Fibroblast of skin of right biceps (primary cell): ENCODE results near the gene NAPB.
"Not testable (repeated sequence)": the region's sequence is repeated elsewhere in the genome, so short reads cannot be mapped to it uniquely, and the experiment has no call there.

Experiments
- DNase-seq: peaks from one replicate; pipeline ENCODE4 v3.0.0-alpha.2; 2013

The NAPB gene

GRCh38 chr20:23420943-23421931 is at the start of gene NAPB:
NAPB (minus strand) TSS chr20:23421488; CDS start chr20:23421402, 86 bp downstream.
- DNase-seq = peak; percentile 91

GRCh38 chr20:23466961-23467360 is 45.7 kb upstream of the NAPB start:
- not testable (repeated sequence) for DNase-seq

GRCh38 chr20:23461180-23461579 is 39.9 kb upstream of the NAPB start:
- peak; percentile 12 for DNase-seq

GRCh38 chr20:23459461-23460150 is 38.3 kb upstream of the NAPB start:
- no peak for DNase-seq

GRCh38 chr20:23456873-23457272 is 35.6 kb upstream of the NAPB start:
- DNase-seq = no peak

- no peak for DNase-seq
Observed at GRCh38 chr20:23456409-23456808, 35.1 kb upstream of the NAPB start.

GRCh38 chr20:23455639-23456038 is 34.4 kb upstream of the NAPB start:
- no peak for DNase-seq

- DNase-seq = no peak
Observed at GRCh38 chr20:23454816-23455215, 33.5 kb upstream of the NAPB start.

GRCh38 chr20:23453549-23454543 is 32.6 kb upstream of the NAPB start:
- DNase-seq = no peak

GRCh38 chr20:23452776-23453175 is 31.5 kb upstream of the NAPB start, which contains the start of gene CST11:
CST11 (minus strand) TSS chr20:23452876; CDS start chr20:23452811, 65 bp downstream.
- no peak for DNase-seq

GRCh38 chr20:23451956-23452487 is 30.7 kb upstream of the NAPB start:
- DNase-seq = no peak

GRCh38 chr20:23450877-23451276 is 29.6 kb upstream of the NAPB start:
- no peak for DNase-seq

- DNase-seq = peak; percentile 31
Observed at GRCh38 chr20:23449421-23449820, 28.1 kb upstream of the NAPB start.

GRCh38 chr20:23448167-23448566 is 26.9 kb upstream of the NAPB start:
- DNase-seq = no peak

GRCh38 chr20:23446505-23446904 is 25.2 kb upstream of the NAPB start:
- DNase-seq = peak; percentile 29

GRCh38 chr20:23445596-23446217 is 24.4 kb upstream of the NAPB start:
- peak; percentile 91 for DNase-seq

GRCh38 chr20:23444859-23445258 is 23.6 kb upstream of the NAPB start:
- no peak for DNase-seq

GRCh38 chr20:23442436-23442835 is 21.1 kb upstream of the NAPB start:
- DNase-seq = peak; percentile 7

- peak; percentile 73 for DNase-seq
Observed at GRCh38 chr20:23441850-23442313, 20.6 kb upstream of the NAPB start.

GRCh38 chr20:23440004-23440403 is 18.7 kb upstream of the NAPB start:
- no peak for DNase-seq

GRCh38 chr20:23438661-23439060 is 17.4 kb upstream of the NAPB start:
- DNase-seq = no peak
